SK-N-MC (cell line): ENCODE results near the gene ICE2.

Experiments used
- EZH2 ChIP-seq: fragments of 200-600 bp; sonication (generic); IDR thresholded peaks from one replicate; pipeline ENCODE4 v1.6.1; 2017; ENCODE audit warnings: antibody characterized with exemption
- FOXP2 ChIP-seq: optimal IDR thresholded peaks from 2 replicates; pipeline ENCODE3; 2011; ENCODE audit warnings: mild to moderate bottlenecking, moderate library complexity; ENCODE audit not compliant: insufficient read depth; ENCODE audit errors: extremely low read length, control extremely low read depth
- POLR2AphosphoS5 ChIP-seq: IDR thresholded peaks from 2 replicates; pipeline ENCODE4 v1.6.1; 2012; ENCODE audit warnings: mild to moderate bottlenecking, low read depth, low read length, borderline replicate concordance

GRCh38 chr15:60396560-60396957 lies 82.4 kb downstream of the ICE2 start:
- TF ChIP-seq FOXP2 (no peak), EZH2 (no peak), POLR2AphosphoS5 (0 out of 2 replicates have a peak, but pooled peaks have one; percentile 9)
